Upper lobe of right lung (tissue), 1 donor: ENCODE data around the gene MORC1. TPM values are rescaled to one million over a fixed set of nuclear protein-coding genes. Genes with fewer than 3 reads are reported as not detected.

Experiments used
- ATAC-seq: fragments of 200-7000 bp; cut with Tn5 transposase; one replicate; pipeline ENCODE4 v1.9.1; 2020; ENCODE audit warnings: mild to moderate bottlenecking, moderate library complexity
- DNase-seq: peaks from one replicate; pipeline ENCODE4 v3.0.0-alpha.2; 2020
- H3K27ac ChIP-seq: fragments of 200-600 bp; one replicate; pipeline ENCODE4 v1.8.0; 2022
- H3K27me3 ChIP-seq: fragments of 200-600 bp; one replicate; pipeline ENCODE4 v1.8.0; 2022; ENCODE audit warnings: mild to moderate bottlenecking
- H3K36me3 ChIP-seq: fragments of 200-600 bp; one replicate; pipeline ENCODE4 v1.8.0; 2022
- H3K4me1 ChIP-seq: fragments of 200-600 bp; one replicate; pipeline ENCODE4 v1.8.0; 2022
- H3K4me3 ChIP-seq: fragments of 200-600 bp; one replicate; pipeline ENCODE4 v1.8.0; 2022; ENCODE audit warnings: mild to moderate bottlenecking
- H3K9me3 ChIP-seq: fragments of 200-600 bp; one replicate; pipeline ENCODE4 v1.8.0; 2022
- intact Hi-C: fragments of 100-400 bp; cut with DNase I; formaldehyde crosslinking; loops from one replicate; pipeline ENCODE4 v1.11.0; 2022
- total RNA-seq: library from RNA; stranded (reverse); fragmentation: NEBNext Ultra II Directional; extraction: Animal tissue kit (Norgen Biotek cat#: 25700); gene quantifications from one replicate; pipeline ENCODE4 v1.2.1, GENCODE V29; 2021
- TF ChIP-seq, protein P1 (sequence below): fragments of 200-600 bp; IDR thresholded peaks from one replicate; pipeline ENCODE4 v1.8.0; 2022; ENCODE audit warnings: antibody characterized with exemption
- donor health status: DM: no; HTN: yes; CAD: no; lungs with severe emphysema.

Gene MORC1
- total RNA-seq, 1 donor from 2014 or later: not detected

DNA sequence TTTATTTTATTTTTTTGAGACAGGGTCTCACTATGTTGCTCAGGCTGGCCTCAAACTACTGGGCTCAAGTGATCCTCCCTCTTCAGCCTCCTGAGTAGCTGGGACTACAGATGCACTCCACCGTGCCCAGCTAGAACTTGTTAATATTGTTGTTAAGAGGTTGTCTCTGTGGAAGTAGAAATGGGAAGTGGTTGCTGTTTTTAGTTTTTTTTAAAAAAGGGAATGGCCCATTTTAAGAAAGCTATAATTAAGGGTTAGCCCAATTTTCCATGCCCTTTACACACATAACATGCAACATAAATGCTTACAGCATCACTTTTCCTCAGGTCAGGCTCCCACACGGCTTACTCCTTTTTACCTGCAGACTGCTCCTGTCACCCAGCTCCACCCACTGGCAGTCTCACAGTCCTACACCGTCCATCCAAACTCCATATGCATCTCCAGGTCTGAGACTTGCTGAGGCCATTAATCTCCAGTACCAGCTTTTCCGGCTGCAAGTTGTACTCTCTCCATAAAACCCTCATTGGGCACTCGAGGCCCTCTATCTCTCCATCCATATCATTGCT, 19.8 kb downstream of the MORC1 start:
- intact Hi-C loops: no loop called here
- H3K36me3 ChIP-seq: no peaks in the 10 kb centered on the region
- ATAC-seq (peak; percentile 51), DNase-seq (no peak)
- H3K27ac ChIP-seq: no peak overlapping the region
- TF ChIP-seq, protein P1, sequence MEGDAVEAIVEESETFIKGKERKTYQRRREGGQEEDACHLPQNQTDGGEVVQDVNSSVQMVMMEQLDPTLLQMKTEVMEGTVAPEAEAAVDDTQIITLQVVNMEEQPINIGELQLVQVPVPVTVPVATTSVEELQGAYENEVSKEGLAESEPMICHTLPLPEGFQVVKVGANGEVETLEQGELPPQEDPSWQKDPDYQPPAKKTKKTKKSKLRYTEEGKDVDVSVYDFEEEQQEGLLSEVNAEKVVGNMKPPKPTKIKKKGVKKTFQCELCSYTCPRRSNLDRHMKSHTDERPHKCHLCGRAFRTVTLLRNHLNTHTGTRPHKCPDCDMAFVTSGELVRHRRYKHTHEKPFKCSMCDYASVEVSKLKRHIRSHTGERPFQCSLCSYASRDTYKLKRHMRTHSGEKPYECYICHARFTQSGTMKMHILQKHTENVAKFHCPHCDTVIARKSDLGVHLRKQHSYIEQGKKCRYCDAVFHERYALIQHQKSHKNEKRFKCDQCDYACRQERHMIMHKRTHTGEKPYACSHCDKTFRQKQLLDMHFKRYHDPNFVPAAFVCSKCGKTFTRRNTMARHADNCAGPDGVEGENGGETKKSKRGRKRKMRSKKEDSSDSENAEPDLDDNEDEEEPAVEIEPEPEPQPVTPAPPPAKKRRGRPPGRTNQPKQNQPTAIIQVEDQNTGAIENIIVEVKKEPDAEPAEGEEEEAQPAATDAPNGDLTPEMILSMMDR: no peak
- H3K4me3 ChIP-seq: no peak overlapping the region
- no peaks in the 10 kb centered on the region for H3K9me3 ChIP-seq
- H3K4me1 ChIP-seq: no peaks in the 10 kb centered on the region
- H3K27me3 ChIP-seq: no peaks in the 10 kb centered on the region

DNA sequence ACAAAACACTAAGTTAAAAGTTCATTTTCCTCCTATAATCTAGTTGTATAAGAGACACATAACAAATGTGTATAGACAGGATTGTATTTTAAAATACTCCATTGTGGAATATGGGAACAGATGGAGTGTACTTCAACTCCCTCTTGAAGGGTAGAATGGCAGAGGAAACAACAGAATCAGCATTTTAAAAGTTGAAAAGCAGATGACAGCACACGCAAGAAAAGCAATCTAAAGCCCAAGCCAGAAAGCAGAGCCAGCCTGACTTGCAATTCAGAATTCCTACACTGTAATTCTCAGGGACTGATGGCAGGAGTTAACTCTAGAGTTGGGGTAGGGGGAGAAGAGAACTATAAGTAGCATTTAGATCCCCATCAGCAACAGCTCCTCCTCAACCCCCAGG, 22.8 kb downstream of the MORC1 start:
- TF ChIP-seq, protein P1: no peak
- no peak for ATAC-seq

DNA sequence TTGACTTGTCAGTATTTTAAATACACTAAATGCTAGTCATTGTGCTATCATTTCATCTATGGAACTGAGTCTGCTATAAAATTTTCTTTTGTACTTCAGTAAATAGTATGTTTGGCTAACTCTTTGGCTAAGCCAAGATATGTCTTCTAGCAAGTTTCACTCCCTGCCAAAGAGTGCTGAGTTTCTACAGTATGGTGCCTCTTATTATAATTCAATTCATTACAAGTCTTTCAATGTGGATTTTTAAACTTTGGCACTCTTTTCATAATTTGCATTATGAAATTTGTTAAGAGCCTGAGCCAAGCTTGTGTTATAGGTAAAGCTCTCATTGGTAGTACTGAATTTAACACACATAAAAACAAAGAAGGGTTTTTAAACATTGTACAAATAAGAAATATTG, 24.4 kb downstream of the MORC1 start:
- Histone ChIP-seq H3K4me3 (no peak overlapping the region), H3K4me1 (no peaks in the 10 kb centered on the region), H3K27ac (no peak overlapping the region), H3K36me3 (no peaks in the 10 kb centered on the region), H3K27me3 (no peaks in the 10 kb centered on the region), H3K9me3 (no peaks in the 10 kb centered on the region)
- ATAC-seq (no peak), DNase-seq (no peak)
- intact Hi-C loops: no loop called here
- TF ChIP-seq, protein P1: no peak

More for the DNA sequence above, 22.8 kb downstream of the MORC1 start:
- DNase-seq: no peak
- Histone ChIP-seq H3K27me3 (no peaks in the 10 kb centered on the region), H3K4me1 (no peaks in the 10 kb centered on the region), H3K36me3 (no peaks in the 10 kb centered on the region), H3K9me3 (no peaks in the 10 kb centered on the region), H3K27ac (no peak overlapping the region), H3K4me3 (no peak overlapping the region)
- intact Hi-C loops: no loop called here

DNA sequence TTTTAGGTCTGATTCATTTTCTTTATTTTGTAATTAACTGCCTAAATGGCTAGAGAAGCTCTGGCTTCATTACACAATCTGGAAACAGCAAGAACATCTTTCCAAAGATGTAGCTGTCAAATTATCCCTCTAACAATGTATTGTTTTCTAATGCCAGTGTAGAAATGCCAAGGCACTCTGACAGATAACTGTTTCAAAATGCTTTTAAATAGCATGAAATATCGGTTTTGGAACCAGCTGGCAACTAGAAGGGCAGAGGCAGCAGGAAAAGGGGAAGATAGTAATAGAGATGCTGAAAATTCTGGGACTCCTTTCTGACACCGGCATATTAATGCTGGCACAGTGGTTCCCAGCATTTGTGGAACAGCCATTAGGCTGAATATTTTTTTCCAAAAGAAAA, 26.1 kb downstream of the MORC1 start:
- Histone ChIP-seq H3K36me3 (no peaks in the 10 kb centered on the region), H3K9me3 (no peaks in the 10 kb centered on the region), H3K4me1 (no peaks in the 10 kb centered on the region), H3K27ac (no peak overlapping the region), H3K27me3 (no peaks in the 10 kb centered on the region), H3K4me3 (no peak overlapping the region)
- intact Hi-C loops: no loop called here
- no peak for DNase-seq
- TF ChIP-seq, protein P1: no peak
- no peak for ATAC-seq

DNA sequence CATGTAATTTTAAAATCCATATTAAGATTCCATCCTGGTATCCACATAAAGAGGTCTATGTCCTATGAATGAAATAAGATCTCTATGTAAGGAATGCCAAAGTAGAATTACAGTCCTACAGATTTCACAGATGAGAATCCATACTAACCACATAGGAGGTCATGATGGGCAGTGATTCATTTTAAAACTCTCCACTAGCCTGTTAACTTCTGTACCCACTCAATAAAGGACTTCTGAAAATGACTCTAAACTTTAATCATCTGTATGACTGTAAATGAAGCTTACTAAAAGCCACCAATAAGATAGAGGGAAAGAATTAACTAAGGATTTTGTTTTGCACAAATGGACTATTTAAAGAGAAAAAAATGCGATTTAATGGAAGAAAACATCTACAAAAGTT, 28.7 kb downstream of the MORC1 start:
- H3K9me3 ChIP-seq: no peaks in the 10 kb centered on the region
- intact Hi-C loops: no loop called here
- H3K4me3 ChIP-seq: no peak overlapping the region
- TF ChIP-seq, protein P1: no peak
- no peaks in the 10 kb centered on the region for H3K27me3 ChIP-seq
- no peak overlapping the region for H3K27ac ChIP-seq
- DNase-seq (no peak), ATAC-seq (no peak)
- H3K4me1 ChIP-seq: no peaks in the 10 kb centered on the region
- no peaks in the 10 kb centered on the region for H3K36me3 ChIP-seq
